ENCODE data around the gene OR51G2. TPM values are rescaled to one million over a fixed set of nuclear protein-coding genes. Genes with fewer than 3 reads are reported as not detected.

OR51G2 gene
- total RNA-seq, 1 experiment from 2014 or later: not detected

- Histone ChIP-seq H2BK20ac (ENCODE audit: low read depth, low read length, poor library complexity, severe bottlenecking) (no peak within 1 kb of the TSS), H4K8ac (replicated peaks; ENCODE audit: insufficient read length, low read depth, low read length) (no peak within 1 kb of the TSS), H3T11ph (ENCODE audit: low read length) (no peak within 1 kb of the TSS), H3K27me3 (ENCODE audit: insufficient read depth, low read length) (no peaks in the 10 kb centered on the region), H3K14ac (ENCODE audit: insufficient read depth, low read length) (no peak within 1 kb of the TSS), H3K79me2 (ENCODE audit: insufficient read depth, low read length) (no peaks in the 10 kb centered on the region), H3K4ac (ENCODE audit: low read depth, low read length) (no peak within 1 kb of the TSS), H3K9ac (ENCODE audit: extremely low read depth, insufficient read length, low read length) (no peak within 1 kb of the TSS), H3K4me2 (ENCODE audit: insufficient read depth, insufficient read length, low read length) (no peak within 1 kb of the TSS), H2BK12ac (ENCODE audit: insufficient read length, low read depth, low read length) (no peak within 1 kb of the TSS), H3K23me2 (ENCODE audit: insufficient read length, low read depth, low read length, poor library complexity, severe bottlenecking) (no peaks in the 10 kb centered on the region), H3K79me1 (ENCODE audit: insufficient read depth, low read depth, low read length, poor library complexity, severe bottlenecking) (no peaks in the 10 kb centered on the region), H2AFZ (ENCODE audit: low read length) (no peak within 1 kb of the TSS), H3K9me3 (ENCODE audit: control insufficient read depth, low read depth, low read length) (no peaks in the 10 kb centered on the region), H3K23ac (ENCODE audit: insufficient read length, low read depth, low read length) (no peak within 1 kb of the TSS), H2AK5ac (ENCODE audit: insufficient read length, low read length) (no peak within 1 kb of the TSS), H3K56ac (ENCODE audit: insufficient read length, low read depth, low read length) (no peak within 1 kb of the TSS), H2BK15ac (ENCODE audit: low read depth, low read length) (no peak within 1 kb of the TSS), H2BK120ac (ENCODE audit: low read depth, low read length, poor library complexity, severe bottlenecking) (no peak within 1 kb of the TSS), H4K5ac (ENCODE audit: insufficient read length, low read depth, low read length) (no peak within 1 kb of the TSS), H4K91ac (ENCODE audit: insufficient read length, low read depth, low read length) (no peak within 1 kb of the TSS), H3K18ac (ENCODE audit: insufficient read length, low read depth, low read length) (no peak within 1 kb of the TSS), H3K4me1 (ENCODE audit: insufficient read depth, low read length) (no peaks in the 10 kb centered on the region), H4K20me1 (ENCODE audit: control insufficient read depth, insufficient read depth, insufficient read length) (no peaks in the 10 kb centered on the region), H3K27ac (ENCODE audit: insufficient read length, low read depth, low read length) (no peak within 1 kb of the TSS), H2BK5ac (ENCODE audit: insufficient read length, low read length) (no peak within 1 kb of the TSS)
- Mint-ChIP-seq H3K27ac (no peak within 1 kb of the TSS), H3K9me3 (no peaks in the 10 kb centered on the region), H3K36me3 (ENCODE audit: insufficient read depth in 1 of 3, low read depth in 3 of 3) (no peaks in the 10 kb centered on the region), H3K4me3 (no peak within 1 kb of the TSS), H3K4me1 (no peaks in the 10 kb centered on the region), H3K27me3 (ENCODE audit: low read depth) (no peaks in the 10 kb centered on the region)
- DNase-seq: no peak
- TF ChIP-seq, protein P1, sequence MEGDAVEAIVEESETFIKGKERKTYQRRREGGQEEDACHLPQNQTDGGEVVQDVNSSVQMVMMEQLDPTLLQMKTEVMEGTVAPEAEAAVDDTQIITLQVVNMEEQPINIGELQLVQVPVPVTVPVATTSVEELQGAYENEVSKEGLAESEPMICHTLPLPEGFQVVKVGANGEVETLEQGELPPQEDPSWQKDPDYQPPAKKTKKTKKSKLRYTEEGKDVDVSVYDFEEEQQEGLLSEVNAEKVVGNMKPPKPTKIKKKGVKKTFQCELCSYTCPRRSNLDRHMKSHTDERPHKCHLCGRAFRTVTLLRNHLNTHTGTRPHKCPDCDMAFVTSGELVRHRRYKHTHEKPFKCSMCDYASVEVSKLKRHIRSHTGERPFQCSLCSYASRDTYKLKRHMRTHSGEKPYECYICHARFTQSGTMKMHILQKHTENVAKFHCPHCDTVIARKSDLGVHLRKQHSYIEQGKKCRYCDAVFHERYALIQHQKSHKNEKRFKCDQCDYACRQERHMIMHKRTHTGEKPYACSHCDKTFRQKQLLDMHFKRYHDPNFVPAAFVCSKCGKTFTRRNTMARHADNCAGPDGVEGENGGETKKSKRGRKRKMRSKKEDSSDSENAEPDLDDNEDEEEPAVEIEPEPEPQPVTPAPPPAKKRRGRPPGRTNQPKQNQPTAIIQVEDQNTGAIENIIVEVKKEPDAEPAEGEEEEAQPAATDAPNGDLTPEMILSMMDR (conservative IDR thresholded peaks at IDR 0.05): no peak
Observed at GRCh38 chr11:4947505-4947904, 28.4 kb upstream of the OR51G2 start, which contains the start of gene OR51A4. TSS of gene OR51A4 (minus strand) at chr11:4947605. CDS start at chr11:4947100, 505 bp downstream.

All from H9 (cell line).